Nephron (organoid): ENCODE results near the gene TMEM129.

Experiments used
- H3K27ac Mint-ChIP-seq, 3 experiments: 2 replicates each; pipeline ENCODE4 v1.8.0; 2020; ENCODE audit warnings: mixed read lengths in 3 of 3, mild to moderate bottlenecking in 2 of 3, moderate library complexity in 1 of 3
- H3K27me3 Mint-ChIP-seq: 2 replicates; pipeline ENCODE4 v1.8.0; 2021; ENCODE audit warnings: low read depth, mild to moderate bottlenecking, moderate library complexity, mixed read lengths
- H3K36me3 Mint-ChIP-seq: 2 replicates; pipeline ENCODE4 v1.8.0; 2020; ENCODE audit warnings: low read depth, mixed read lengths
- H3K4me1 Mint-ChIP-seq: 2 replicates; pipeline ENCODE4 v1.8.0; 2020; ENCODE audit warnings: mixed read lengths
- H3K4me3 Mint-ChIP-seq, 3 experiments: 2 replicates each; pipeline ENCODE4 v1.8.0; 2020; ENCODE audit warnings: mild to moderate bottlenecking in 3 of 3, mixed read lengths in 3 of 3, moderate library complexity in 2 of 3
- H3K9me3 Mint-ChIP-seq: 2 replicates; pipeline ENCODE4 v1.8.0; 2020; ENCODE audit warnings: mixed read lengths
- TF ChIP-seq, protein P1 (sequence below), 3 experiments: fragments of 200-600 bp; sonication (generic); IDR thresholded peaks; one replicate each; pipeline ENCODE4 v1.5.0; 2021; ENCODE audit warnings: antibody characterized with exemption in 3 of 3; ENCODE audit not compliant: unreplicated experiment in 3 of 3

TMEM129 gene

DNA sequence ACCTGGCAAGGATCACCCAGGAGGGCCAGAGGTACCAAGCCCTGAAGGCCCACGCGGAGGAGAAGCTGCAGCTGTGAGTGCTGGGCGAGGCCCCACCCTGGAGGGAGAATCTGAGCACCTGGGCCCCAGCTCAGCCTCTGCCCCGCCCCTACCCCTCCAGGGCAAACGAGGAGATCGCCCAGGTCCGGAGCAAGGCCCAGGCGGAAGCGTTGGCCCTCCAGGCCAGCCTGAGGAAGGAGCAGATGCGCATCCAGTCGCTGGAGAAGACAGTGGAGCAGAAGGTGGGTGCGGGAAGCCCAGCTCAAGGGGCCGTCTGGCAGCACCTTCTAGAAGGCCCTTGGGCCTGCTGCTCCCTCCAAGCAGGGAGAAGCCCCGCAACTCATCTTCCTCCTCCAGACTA, 23.4 kb upstream of the TMEM129 start:
- no peaks in the 10 kb centered on the region for H3K27me3 Mint-ChIP-seq
- TF ChIP-seq, protein P1, sequence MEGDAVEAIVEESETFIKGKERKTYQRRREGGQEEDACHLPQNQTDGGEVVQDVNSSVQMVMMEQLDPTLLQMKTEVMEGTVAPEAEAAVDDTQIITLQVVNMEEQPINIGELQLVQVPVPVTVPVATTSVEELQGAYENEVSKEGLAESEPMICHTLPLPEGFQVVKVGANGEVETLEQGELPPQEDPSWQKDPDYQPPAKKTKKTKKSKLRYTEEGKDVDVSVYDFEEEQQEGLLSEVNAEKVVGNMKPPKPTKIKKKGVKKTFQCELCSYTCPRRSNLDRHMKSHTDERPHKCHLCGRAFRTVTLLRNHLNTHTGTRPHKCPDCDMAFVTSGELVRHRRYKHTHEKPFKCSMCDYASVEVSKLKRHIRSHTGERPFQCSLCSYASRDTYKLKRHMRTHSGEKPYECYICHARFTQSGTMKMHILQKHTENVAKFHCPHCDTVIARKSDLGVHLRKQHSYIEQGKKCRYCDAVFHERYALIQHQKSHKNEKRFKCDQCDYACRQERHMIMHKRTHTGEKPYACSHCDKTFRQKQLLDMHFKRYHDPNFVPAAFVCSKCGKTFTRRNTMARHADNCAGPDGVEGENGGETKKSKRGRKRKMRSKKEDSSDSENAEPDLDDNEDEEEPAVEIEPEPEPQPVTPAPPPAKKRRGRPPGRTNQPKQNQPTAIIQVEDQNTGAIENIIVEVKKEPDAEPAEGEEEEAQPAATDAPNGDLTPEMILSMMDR (IDR thresholded peaks at IDR 0.05; ENCODE audit: unreplicated experiment in 3 of 3): no peak
- H3K4me1 Mint-ChIP-seq: no peaks in the 10 kb centered on the region
- no peak overlapping the region for H3K27ac Mint-ChIP-seq
- H3K9me3 Mint-ChIP-seq: no peaks in the 10 kb centered on the region
- H3K4me3 Mint-ChIP-seq: no peak overlapping the region
- peaks cover 20% of the 10 kb centered on the region for H3K36me3 Mint-ChIP-seq

DNA sequence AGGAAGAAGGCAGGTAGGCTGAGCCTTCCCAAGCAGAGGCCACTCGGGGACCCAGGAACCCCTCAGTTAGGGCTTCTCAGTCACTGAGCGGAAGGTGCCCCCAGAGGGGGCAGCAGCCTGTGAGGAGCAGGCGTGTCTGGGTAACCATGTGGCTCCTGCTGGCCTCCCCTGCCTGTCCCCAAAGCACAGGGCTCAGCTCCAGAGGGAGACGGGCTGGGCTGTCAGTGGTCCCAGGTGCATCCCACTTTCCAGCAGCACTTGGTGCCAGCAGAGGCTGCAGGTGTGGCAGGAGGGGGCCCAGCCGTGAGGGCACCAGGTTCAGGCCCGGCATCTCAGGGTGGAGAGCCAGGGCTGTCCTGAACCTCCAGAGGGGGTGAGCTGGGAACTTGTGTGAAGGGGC, 22.9 kb upstream of the TMEM129 start:
- TF ChIP-seq, protein P1 (IDR thresholded peaks at IDR 0.05; ENCODE audit: unreplicated experiment in 3 of 3): no peak
- Mint-ChIP-seq H3K27me3 (no peaks in the 10 kb centered on the region), H3K4me1 (no peaks in the 10 kb centered on the region), H3K36me3 (peaks cover 24% of the 10 kb centered on the region), H3K9me3 (no peaks in the 10 kb centered on the region), H3K27ac (no peak overlapping the region), H3K4me3 (no peak overlapping the region)

DNA sequence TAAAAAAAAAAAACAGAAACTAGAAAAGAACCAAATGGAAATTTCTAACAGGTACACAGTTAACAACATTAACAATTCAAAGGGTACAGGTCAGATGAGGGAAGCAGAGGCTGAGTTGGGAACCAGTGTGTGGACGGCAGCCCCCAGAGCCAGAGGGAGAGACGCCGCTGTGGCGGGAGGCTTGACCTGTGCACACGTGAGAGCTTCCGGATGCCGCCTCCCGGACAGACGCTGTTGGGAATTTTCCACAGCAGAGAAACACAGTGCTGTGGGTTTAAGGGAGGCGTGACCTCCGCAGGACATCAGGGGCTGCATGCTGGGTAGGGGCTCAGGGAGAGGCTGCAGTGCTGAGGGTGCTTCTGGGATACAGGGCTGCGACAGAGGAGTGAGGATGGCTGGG, 22.4 kb upstream of the TMEM129 start:
- no peak overlapping the region for H3K27ac Mint-ChIP-seq
- H3K4me1 Mint-ChIP-seq: no peaks in the 10 kb centered on the region
- peaks cover 3% of the 10 kb centered on the region for H3K9me3 Mint-ChIP-seq
- H3K36me3 Mint-ChIP-seq: peaks cover 29% of the 10 kb centered on the region
- peak overlapping the region in 1 of 3 experiments; percentile 37 for H3K4me3 Mint-ChIP-seq
- no peaks in the 10 kb centered on the region for H3K27me3 Mint-ChIP-seq
- TF ChIP-seq, protein P1 (IDR thresholded peaks at IDR 0.05; ENCODE audit: unreplicated experiment in 3 of 3): no peak

DNA sequence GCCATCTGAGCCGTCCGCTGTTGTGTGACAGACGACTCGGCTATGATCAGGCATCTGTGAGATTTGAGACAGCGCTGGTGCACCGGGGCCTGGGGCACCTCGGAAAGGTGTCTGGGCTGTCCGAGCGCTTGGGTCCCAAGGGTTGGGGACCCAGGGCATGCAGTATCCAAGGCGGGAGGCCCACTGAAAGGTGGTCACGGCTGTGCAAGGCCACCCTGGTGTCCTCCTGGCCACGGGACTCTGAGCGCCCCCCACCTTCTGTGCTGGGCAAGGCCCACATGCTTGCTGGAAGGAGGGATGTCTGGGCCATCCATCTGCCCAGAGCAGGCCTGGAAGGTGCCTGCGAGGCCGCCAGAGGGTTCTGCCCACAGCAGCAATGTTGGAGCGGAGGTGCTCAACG, 20.1 kb upstream of the TMEM129 start:
- TF ChIP-seq, protein P1 (IDR thresholded peaks at IDR 0.05; ENCODE audit: unreplicated experiment in 3 of 3): no peak
- no peaks in the 10 kb centered on the region for H3K27me3 Mint-ChIP-seq
- H3K27ac Mint-ChIP-seq: no peak overlapping the region
- peaks cover 51% of the 10 kb centered on the region for H3K36me3 Mint-ChIP-seq
- H3K4me3 Mint-ChIP-seq: no peak overlapping the region
- no peaks in the 10 kb centered on the region for H3K4me1 Mint-ChIP-seq
- H3K9me3 Mint-ChIP-seq: peaks cover 4% of the 10 kb centered on the region

DNA sequence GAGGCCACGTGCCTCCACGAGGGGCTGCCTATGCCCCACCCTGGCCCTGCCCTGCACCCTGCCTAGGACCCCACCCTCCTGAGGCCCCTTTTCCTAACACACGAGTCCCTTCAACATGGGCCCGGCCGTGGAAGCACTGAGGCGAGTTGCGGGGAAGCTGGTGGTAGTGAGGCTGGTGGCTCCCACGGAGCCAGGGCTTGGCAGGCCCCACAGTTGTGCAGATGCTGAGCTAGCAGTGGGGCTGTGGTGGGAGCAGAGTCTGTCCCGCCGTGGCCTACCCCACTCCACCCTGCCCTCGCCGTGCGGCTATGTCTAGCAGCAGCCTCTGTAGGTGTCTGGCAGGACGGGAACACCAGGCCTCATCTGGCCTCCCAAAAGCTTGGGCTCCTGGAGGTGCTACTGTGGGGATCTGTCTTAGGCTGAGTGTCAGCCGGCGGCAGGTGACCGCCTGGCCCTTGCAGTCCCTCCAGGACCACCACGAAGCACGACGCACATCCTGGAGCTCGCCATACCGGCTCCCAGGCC, 19.0 kb upstream of the TMEM129 start:
- H3K36me3 Mint-ChIP-seq: peaks cover 59% of the 10 kb centered on the region
- H3K27me3 Mint-ChIP-seq: no peaks in the 10 kb centered on the region
- no peaks in the 10 kb centered on the region for H3K4me1 Mint-ChIP-seq
- no peak overlapping the region for H3K4me3 Mint-ChIP-seq
- peaks cover 4% of the 10 kb centered on the region for H3K9me3 Mint-ChIP-seq
- no peak overlapping the region for H3K27ac Mint-ChIP-seq
- TF ChIP-seq, protein P1 (IDR thresholded peaks at IDR 0.05; ENCODE audit: unreplicated experiment in 3 of 3): no peak

DNA sequence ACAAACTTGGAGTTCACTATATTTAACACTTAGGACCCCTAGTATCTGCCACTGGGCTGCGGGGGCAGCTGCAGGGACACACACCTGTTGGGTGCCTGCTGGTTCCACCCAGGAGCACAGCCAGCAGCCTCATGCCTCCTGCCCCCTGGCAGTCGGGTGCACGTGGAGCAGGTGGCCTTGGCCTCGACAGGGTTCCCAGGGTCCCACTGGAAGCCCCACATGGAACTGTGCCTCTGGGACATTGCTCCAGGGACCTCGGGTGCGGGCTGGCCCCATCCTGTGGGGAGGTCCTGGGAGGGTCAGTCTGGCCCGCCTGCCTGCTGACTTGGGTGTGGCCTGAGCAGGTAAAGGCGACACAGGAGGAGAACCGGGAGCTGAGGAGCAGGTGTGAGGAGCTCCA, 18.2 kb upstream of the TMEM129 start:
- no peak overlapping the region for H3K27ac Mint-ChIP-seq
- no peak overlapping the region for H3K4me3 Mint-ChIP-seq
- no peaks in the 10 kb centered on the region for H3K27me3 Mint-ChIP-seq
- no peaks in the 10 kb centered on the region for H3K4me1 Mint-ChIP-seq
- peaks cover 4% of the 10 kb centered on the region for H3K9me3 Mint-ChIP-seq
- TF ChIP-seq, protein P1 (IDR thresholded peaks at IDR 0.05; ENCODE audit: unreplicated experiment in 3 of 3): no peak
- peaks cover 57% of the 10 kb centered on the region for H3K36me3 Mint-ChIP-seq
